Keratinocyte (primary cell): ENCODE data around the gene ARHGAP15. TPM values are rescaled to one million over a fixed set of nuclear protein-coding genes. Genes with fewer than 3 reads are reported as not detected.

Experiments used
- DNase-seq: peaks from one replicate; pipeline ENCODE4 v3.0.0-alpha.2; 2011; ENCODE audit warnings: low read depth, missing footprints, low spot score
- FAIRE-seq: peaks from 2 replicates; lab custom pipeline; 2011; peaks lifted over from hg19 to GRCh38; lab: Jason Lieb, UNC
- H2AFZ ChIP-seq: 2 replicates; pipeline ENCODE4 v1.6.0; 2012; ENCODE audit warnings: low read length, control low read depth, inconsistent platforms; ENCODE audit not compliant: control insufficient read depth
- H3K27ac ChIP-seq: 2 replicates; pipeline ENCODE4 v1.5.1; 2011; ENCODE audit warnings: low read length; ENCODE audit not compliant: control insufficient read depth, insufficient read depth
- H3K27me3 ChIP-seq: 3 replicates; pipeline ENCODE4 v1.6.0; 2011; ENCODE audit warnings: low read length; ENCODE audit not compliant: control insufficient read depth, insufficient read depth; ENCODE audit errors: extremely low read depth
- H3K36me3 ChIP-seq, 2 experiments: 2 replicates in 1 of 2; 3 replicates in 1 of 2; pipeline ENCODE4 v1.5.1; 2011; ENCODE audit warnings: low read length in 2 of 2, mild to moderate bottlenecking in 1 of 2; ENCODE audit not compliant: control insufficient read depth in 2 of 2, insufficient read depth in 2 of 2; ENCODE audit errors: extremely low read depth in 1 of 2
- H3K4me1 ChIP-seq: 3 replicates; pipeline ENCODE4 v1.5.1; 2011; ENCODE audit warnings: low read length; ENCODE audit not compliant: control insufficient read depth, insufficient read depth; ENCODE audit errors: extremely low read depth
- H3K4me2 ChIP-seq: 3 replicates; pipeline ENCODE4 v1.6.0; 2011; ENCODE audit warnings: low read depth, low read length; ENCODE audit not compliant: control insufficient read depth, insufficient read depth; ENCODE audit errors: extremely low read depth
- H3K4me3 ChIP-seq, 3 experiments: fragments of 200-600 bp in 1 of 3; sonication (generic) in 1 of 3; 2 replicates in 2 of 3; 3 replicates in 1 of 3; pipeline ENCODE4 v1.5.1; 2011 to 2016; ENCODE audit warnings: low read length in 3 of 3, mild to moderate bottlenecking in 3 of 3, control low read depth in 2 of 3, inconsistent platforms in 1 of 3, low read depth in 1 of 3, mixed read lengths in 1 of 3, mixed run types in 1 of 3, moderate library complexity in 1 of 3; ENCODE audit not compliant: control insufficient read depth in 2 of 3, insufficient read depth in 2 of 3; ENCODE audit errors: extremely low read depth in 1 of 3
- H3K79me2 ChIP-seq: 2 replicates; pipeline ENCODE4 v1.6.0; 2012; ENCODE audit warnings: low read length; ENCODE audit not compliant: control insufficient read depth, insufficient read depth
- H3K9ac ChIP-seq: 3 replicates; pipeline ENCODE4 v1.6.0; 2011; ENCODE audit warnings: low read length; ENCODE audit not compliant: control insufficient read depth, insufficient read depth; ENCODE audit errors: extremely low read depth
- H3K9me1 ChIP-seq: 3 replicates; pipeline ENCODE4 v1.6.0; 2011; ENCODE audit warnings: low read length; ENCODE audit not compliant: control insufficient read depth, insufficient read depth; ENCODE audit errors: extremely low read depth
- H3K9me3 ChIP-seq: 2 replicates; pipeline ENCODE4 v1.5.1; 2012; ENCODE audit warnings: low read depth, low read length; ENCODE audit not compliant: control insufficient read depth
- H4K20me1 ChIP-seq: 3 replicates; pipeline ENCODE4 v1.6.0; 2011; ENCODE audit warnings: low read length; ENCODE audit not compliant: control insufficient read depth, insufficient read depth; ENCODE audit errors: extremely low read depth
- CTCF ChIP-seq, 3 experiments: IDR thresholded peaks in 1 of 3; conservative IDR thresholded peaks in 1 of 3; optimal IDR thresholded peaks in 1 of 3; 2 replicates in 2 of 3; 3 replicates in 1 of 3; pipeline versions ENCODE3 to v1.5.1; 2011; ENCODE audit warnings: low read length in 3 of 3, mild to moderate bottlenecking in 3 of 3, moderate library complexity in 2 of 3, control low read depth in 1 of 3, inconsistent platforms in 1 of 3; ENCODE audit not compliant: insufficient read depth in 2 of 3; ENCODE audit errors: extremely low read depth in 1 of 3
- EZH2 ChIP-seq: IDR thresholded peaks from one replicate; pipeline ENCODE4 v1.6.1; 2012; ENCODE audit warnings: inconsistent platforms, mild to moderate bottlenecking, low read length, moderate library complexity
- dilution Hi-C: fragments of 300-500 bp; cut with MboI; formaldehyde crosslinking; loops from one replicate; pipeline ENCODE4 v1.7.0; 2020; ENCODE audit warnings: low sequenced_read_pairs; ENCODE audit not compliant: extremely low pct_ligation_motif_present
- polyA plus RNA-seq, 5 experiments: library from polyadenylated mRNA; depleted of rRNA in 3 of 5; stranded (reverse) in 3 of 5; stranded (forward) in 1 of 5; unstranded in 1 of 5; fragments of >200 nt; gene quantifications; 1 replicate in 1 of 5; 2 replicates in 3 of 5; 3 replicates in 1 of 5; pipeline versions ENCODE4 v1.2.1 to v1.2.3, GENCODE V29; 2011 to 2012; ENCODE audit warnings: missing spikeins in 2 of 5, low read depth in 1 of 5, low replicate concordance in 1 of 5

The ARHGAP15 gene
- polyA plus RNA-seq, 1 donor (not counting 4 experiments of a cell fraction or from before 2014, with no cell fraction given), result not detected

- no peaks in the 10 kb centered on the region for H3K27me3 ChIP-seq
- no peaks in the 10 kb centered on the region for H3K9me3 ChIP-seq
- no peak overlapping the region for H3K4me2 ChIP-seq
- no peaks in the 10 kb centered on the region for H3K9me1 ChIP-seq
- no peak overlapping the region for H2AFZ ChIP-seq
- no peak for TF ChIP-seq CTCF (optimal IDR thresholded peaks at IDR 0.05 in 1 of 3, IDR thresholded peaks at IDR 0.05 in 1 of 3, conservative IDR thresholded peaks at IDR 0.05 in 1 of 3; ENCODE audit: extremely low read depth in 1 of 3, insufficient read depth in 2 of 3, low read length in 3 of 3)
- no peak for TF ChIP-seq EZH2
- H4K20me1 ChIP-seq, result no peaks in the 10 kb centered on the region
- H3K9ac ChIP-seq, result no peak overlapping the region
- no peak overlapping the region for H3K27ac ChIP-seq
- no peaks in the 10 kb centered on the region for H3K36me3 ChIP-seq
- FAIRE-seq (no peak), DNase-seq (no peak)
- H3K79me2 ChIP-seq, result no peaks in the 10 kb centered on the region
- H3K4me1 ChIP-seq, result no peaks in the 10 kb centered on the region
- no peak overlapping the region for H3K4me3 ChIP-seq
- dilution Hi-C loops, result no loop called here
Observed at GRCh38 chr2:143356336-143356735, 227.1 kb downstream of the ARHGAP15 start.

GRCh38 chr2:143356736-143357446 is 227.7 kb downstream of the ARHGAP15 start:
- no peak for DNase-seq

More at GRCh38 chr2:143356736-143357446, 227.7 kb downstream of the ARHGAP15 start:
- Histone ChIP-seq H4K20me1 (no peaks in the 10 kb centered on the region), H3K27ac (no peak overlapping the region), H3K4me1 (no peaks in the 10 kb centered on the region), H3K9me3 (no peaks in the 10 kb centered on the region), H3K9ac (no peak overlapping the region), H3K27me3 (no peaks in the 10 kb centered on the region), H3K4me3 (no peak overlapping the region), H3K4me2 (no peak overlapping the region), H3K36me3 (no peaks in the 10 kb centered on the region), H3K9me1 (no peaks in the 10 kb centered on the region), H3K79me2 (no peaks in the 10 kb centered on the region), H2AFZ (no peak overlapping the region)
- TF ChIP-seq CTCF (optimal IDR thresholded peaks at IDR 0.05 in 1 of 3, IDR thresholded peaks at IDR 0.05 in 1 of 3, conservative IDR thresholded peaks at IDR 0.05 in 1 of 3; ENCODE audit: extremely low read depth in 1 of 3, insufficient read depth in 2 of 3, low read length in 3 of 3) (no peak), EZH2 (no peak)
- FAIRE-seq, result no peak
- dilution Hi-C loops, result no loop called here
